Panc1 (cell line): Measurements from ENCODE around the gene SERPINC1.

Experiments
- CTCF ChIP-seq: fragments of 450-650 bp; IDR thresholded peaks from 2 replicates; pipeline ENCODE4 v1.5.1; 2017; ENCODE audit warnings: mild to moderate bottlenecking
- POLR2AphosphoS5 ChIP-seq: IDR thresholded peaks from 2 replicates; pipeline ENCODE4 v1.6.1; 2012; ENCODE audit warnings: mild to moderate bottlenecking, low read depth, low read length, moderate library complexity

DNA sequence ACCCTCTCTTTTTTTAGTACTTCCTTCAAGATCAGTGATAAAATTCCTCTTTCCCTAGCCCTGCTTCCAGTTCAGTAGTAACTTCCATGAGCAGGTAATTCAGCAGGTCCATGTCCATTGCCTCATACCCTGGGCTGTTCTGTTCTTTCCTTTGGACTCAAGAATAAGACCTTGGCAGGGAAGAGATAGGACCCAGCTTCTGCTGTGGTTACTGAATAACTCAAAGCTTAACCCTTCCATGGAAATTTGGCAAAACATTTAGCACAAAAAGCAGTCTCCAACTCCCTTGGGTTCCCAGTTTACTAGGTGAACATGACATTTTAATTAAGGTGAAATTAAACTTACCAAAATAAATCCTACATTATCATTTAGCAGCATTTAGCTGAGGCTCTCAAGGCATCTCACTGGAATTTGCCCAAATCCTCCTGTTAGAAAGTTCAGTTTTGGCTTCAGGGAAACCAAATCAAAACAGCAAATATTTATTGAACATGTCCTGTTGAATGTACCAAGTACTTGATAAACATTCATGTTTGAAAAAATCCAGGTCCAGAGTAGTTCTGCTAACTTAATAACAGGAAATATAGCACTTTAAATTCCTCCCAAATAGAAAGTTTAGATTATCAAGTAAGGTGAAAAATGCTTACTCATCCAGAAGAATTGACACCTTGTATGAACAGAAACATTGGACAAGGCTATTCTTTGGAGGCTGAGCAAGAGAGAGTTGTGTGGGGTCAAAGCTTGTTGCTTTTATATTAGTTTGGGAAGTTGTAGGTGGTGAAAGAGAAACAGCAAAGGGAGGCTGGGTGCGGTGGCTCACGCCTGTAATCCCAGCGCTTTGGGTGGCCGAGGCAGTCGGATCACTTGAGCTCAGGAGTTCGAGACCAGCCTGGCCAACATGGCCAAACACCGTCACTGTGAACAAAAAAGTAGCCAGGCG is 8.4 kb upstream of the SERPINC1 start:
- TF ChIP-seq CTCF, result no peak
- no peak for TF ChIP-seq POLR2AphosphoS5
